ENCODE data around the gene SLC15A2. TPM values are rescaled to one million over a fixed set of nuclear protein-coding genes. Genes with fewer than 3 reads are reported as not detected.

The SLC15A2 gene
- polyA plus RNA-seq, 1 donor (not counting 4 experiments of a cell fraction or from before 2014, with no cell fraction given): 2.6 TPM

- Histone ChIP-seq H3K9me3 (ENCODE audit: control insufficient read depth, low read depth, low read length) (no peaks in the 10 kb centered on the region), H3K4me1 (ENCODE audit: control insufficient read depth, extremely low read depth, insufficient read depth, low read length) (peaks cover 23% of the 10 kb centered on the region), H3K9ac (ENCODE audit: control insufficient read depth, extremely low read depth, insufficient read depth, low read length) (no peak overlapping the region), H3K27me3 (ENCODE audit: control insufficient read depth, extremely low read depth, insufficient read depth, low read length) (no peaks in the 10 kb centered on the region), H3K4me2 (ENCODE audit: control insufficient read depth, extremely low read depth, insufficient read depth, low read depth, low read length) (no peak overlapping the region), H3K9me1 (ENCODE audit: control insufficient read depth, extremely low read depth, insufficient read depth, low read length) (no peaks in the 10 kb centered on the region), H3K4me3 (ENCODE audit: control insufficient read depth in 2 of 3, extremely low read depth in 1 of 3, insufficient read depth in 2 of 3, low read depth in 1 of 3, low read length in 3 of 3) (no peak overlapping the region), H3K27ac (ENCODE audit: control insufficient read depth, insufficient read depth, low read length) (no peak overlapping the region), H3K36me3 (ENCODE audit: control insufficient read depth in 2 of 2, extremely low read depth in 1 of 2, insufficient read depth in 2 of 2, low read length in 2 of 2) (no peaks in the 10 kb centered on the region), H4K20me1 (ENCODE audit: control insufficient read depth, extremely low read depth, insufficient read depth, low read length) (no peaks in the 10 kb centered on the region), H2AFZ (ENCODE audit: control insufficient read depth, low read length) (peak overlapping the region; percentile 61), H3K79me2 (ENCODE audit: control insufficient read depth, insufficient read depth, low read length) (no peaks in the 10 kb centered on the region)
- DNase-seq (ENCODE audit: low read depth, low spot score) (no peak), FAIRE-seq (peak; percentile 71)
- no peak for TF ChIP-seq EZH2 (IDR thresholded peaks at IDR 0.05; ENCODE audit: low read length)
- TF ChIP-seq CTCF (optimal IDR thresholded peaks at IDR 0.05 in 1 of 3, IDR thresholded peaks at IDR 0.05 in 1 of 3, conservative IDR thresholded peaks at IDR 0.05 in 1 of 3; ENCODE audit: extremely low read depth in 1 of 3, insufficient read depth in 2 of 3, low read length in 3 of 3): no peak
- dilution Hi-C loops (cut with MboI; ENCODE audit: extremely low pct_ligation_motif_present, low sequenced_read_pairs): no loop called here
These were observed 75.4 kb downstream of the SLC15A2 start for GRCh38 chr3:121969631-121970030.

- no peak overlapping the region for H3K4me3 ChIP-seq (ENCODE audit: control insufficient read depth in 2 of 3, extremely low read depth in 1 of 3, insufficient read depth in 2 of 3, low read depth in 1 of 3, low read length in 3 of 3)
- DNase-seq (ENCODE audit: low read depth, low spot score) (no peak), FAIRE-seq (peak; percentile 13)
- no peak overlapping the region for H3K9ac ChIP-seq (ENCODE audit: control insufficient read depth, extremely low read depth, insufficient read depth, low read length)
- peak overlapping the region; percentile 61 for H2AFZ ChIP-seq (ENCODE audit: control insufficient read depth, low read length)
- H3K79me2 ChIP-seq (ENCODE audit: control insufficient read depth, insufficient read depth, low read length): no peaks in the 10 kb centered on the region
- no peaks in the 10 kb centered on the region for H3K27me3 ChIP-seq (ENCODE audit: control insufficient read depth, extremely low read depth, insufficient read depth, low read length)
- no peak for TF ChIP-seq CTCF (optimal IDR thresholded peaks at IDR 0.05 in 1 of 3, IDR thresholded peaks at IDR 0.05 in 1 of 3, conservative IDR thresholded peaks at IDR 0.05 in 1 of 3; ENCODE audit: extremely low read depth in 1 of 3, insufficient read depth in 2 of 3, low read length in 3 of 3)
- no peak for TF ChIP-seq EZH2 (IDR thresholded peaks at IDR 0.05; ENCODE audit: low read length)
- no peak overlapping the region for H3K4me2 ChIP-seq (ENCODE audit: control insufficient read depth, extremely low read depth, insufficient read depth, low read depth, low read length)
- H3K36me3 ChIP-seq (ENCODE audit: control insufficient read depth in 2 of 2, extremely low read depth in 1 of 2, insufficient read depth in 2 of 2, low read length in 2 of 2): no peaks in the 10 kb centered on the region
- no peak overlapping the region for H3K27ac ChIP-seq (ENCODE audit: control insufficient read depth, insufficient read depth, low read length)
- H3K9me3 ChIP-seq (ENCODE audit: control insufficient read depth, low read depth, low read length): no peaks in the 10 kb centered on the region
- H3K9me1 ChIP-seq (ENCODE audit: control insufficient read depth, extremely low read depth, insufficient read depth, low read length): no peaks in the 10 kb centered on the region
- dilution Hi-C loops (cut with MboI; ENCODE audit: extremely low pct_ligation_motif_present, low sequenced_read_pairs): no loop called here
- H3K4me1 ChIP-seq (ENCODE audit: control insufficient read depth, extremely low read depth, insufficient read depth, low read length): peaks cover 27% of the 10 kb centered on the region
- no peaks in the 10 kb centered on the region for H4K20me1 ChIP-seq (ENCODE audit: control insufficient read depth, extremely low read depth, insufficient read depth, low read length)
These were observed 75.8 kb downstream of the SLC15A2 start for GRCh38 chr3:121970047-121970446.
